Measurements from ENCODE around the gene GLI2. TPM values are rescaled to one million over a fixed set of nuclear protein-coding genes. Genes with fewer than 3 reads are reported as not detected.

Gene GLI2
- total RNA-seq, 2 experiments from 2014 or later = not detected

GRCh38 chr2:120691410-120691809, 44.3 kb upstream of the GLI2 start:
- H3K36me3 Mint-ChIP-seq (ENCODE audit: low read depth) = no peaks in the 10 kb centered on the region
- CTCF ChIA-PET = interaction anchor here (1.7 to 2.6 kb wide), 2 partner anchors 16 to 380 kb away, joined by 3 to 7 read pairs; no protein-coding TSS in a partner anchor

GRCh38 chr2:120692691-120693090, 43.0 kb upstream of the GLI2 start:
- CTCF ChIA-PET = no interaction called here
- TF ChIP-seq CTCF (IDR thresholded peaks at IDR 0.05) = no peak
- H3K4me1 Mint-ChIP-seq (ENCODE audit: low read depth) = peaks cover 5% of the 10 kb centered on the region
- no peaks in the 10 kb centered on the region for H3K9me3 Mint-ChIP-seq
- no peak overlapping the region for H3K27ac Mint-ChIP-seq
- peaks cover 35% of the 10 kb centered on the region for H3K27me3 Mint-ChIP-seq
- intact Hi-C loops (cut with micrococcal nuclease) = no loop called here
- no peaks in the 10 kb centered on the region for H3K36me3 Mint-ChIP-seq (ENCODE audit: low read depth)
- no peak for DNase-seq
- POLR2A ChIA-PET = no interaction called here
- H3K4me3 Mint-ChIP-seq = no peak overlapping the region
- ATAC-seq = no peak

More at GRCh38 chr2:120691410-120691809, 44.3 kb upstream of the GLI2 start:
- no peak for DNase-seq
- POLR2A ChIA-PET = no interaction called here
- no peaks in the 10 kb centered on the region for H3K9me3 Mint-ChIP-seq
- intact Hi-C loops (cut with micrococcal nuclease) = no loop called here
- no peak for TF ChIP-seq CTCF (IDR thresholded peaks at IDR 0.05)
- peaks cover 26% of the 10 kb centered on the region for H3K27me3 Mint-ChIP-seq
- H3K27ac Mint-ChIP-seq = no peak overlapping the region
- no peak for ATAC-seq
- no peak overlapping the region for H3K4me3 Mint-ChIP-seq
- H3K4me1 Mint-ChIP-seq (ENCODE audit: low read depth) = peaks cover 5% of the 10 kb centered on the region

GRCh38 chr2:120693121-120693520, 42.5 kb upstream of the GLI2 start:
- ChIA-PET CTCF (no interaction called here), POLR2A (no interaction called here)
- no peak for TF ChIP-seq CTCF (IDR thresholded peaks at IDR 0.05)
- intact Hi-C loops (cut with micrococcal nuclease) = no loop called here
- no peak overlapping the region for H3K4me3 Mint-ChIP-seq
- no peak overlapping the region for H3K27ac Mint-ChIP-seq
- no peaks in the 10 kb centered on the region for H3K9me3 Mint-ChIP-seq
- ATAC-seq = no peak
- H3K36me3 Mint-ChIP-seq (ENCODE audit: low read depth) = no peaks in the 10 kb centered on the region
- peaks cover 5% of the 10 kb centered on the region for H3K4me1 Mint-ChIP-seq (ENCODE audit: low read depth)
- peaks cover 36% of the 10 kb centered on the region for H3K27me3 Mint-ChIP-seq
- no peak for DNase-seq

GRCh38 chr2:120694034-120694433, 41.6 kb upstream of the GLI2 start:
- Mint-ChIP-seq H3K27me3 (peaks cover 36% of the 10 kb centered on the region), H3K36me3 (ENCODE audit: low read depth) (no peaks in the 10 kb centered on the region), H3K9me3 (no peaks in the 10 kb centered on the region), H3K4me1 (ENCODE audit: low read depth) (peaks cover 5% of the 10 kb centered on the region), H3K27ac (no peak overlapping the region), H3K4me3 (no peak overlapping the region)
- no peak for ATAC-seq
- ChIA-PET POLR2A (no interaction called here), CTCF (no interaction called here)
- no peak for TF ChIP-seq CTCF (IDR thresholded peaks at IDR 0.05)
- intact Hi-C loops (cut with micrococcal nuclease) = loop anchor here (2.0 kb wide), 1 partner anchor 377 kb away; no protein-coding TSS in a partner anchor
- no peak for DNase-seq

GRCh38 chr2:120697471-120697870, 38.2 kb upstream of the GLI2 start:
- Mint-ChIP-seq H3K36me3 (ENCODE audit: low read depth) (no peaks in the 10 kb centered on the region), H3K9me3 (no peaks in the 10 kb centered on the region), H3K27me3 (peaks cover 32% of the 10 kb centered on the region), H3K4me1 (ENCODE audit: low read depth) (peaks cover 5% of the 10 kb centered on the region), H3K4me3 (no peak overlapping the region), H3K27ac (no peak overlapping the region)
- intact Hi-C loops (cut with micrococcal nuclease) = no loop called here
- ATAC-seq (no peak), DNase-seq (no peak)
- ChIA-PET POLR2A (no interaction called here), CTCF (no interaction called here)
- no peak for TF ChIP-seq CTCF (IDR thresholded peaks at IDR 0.05)
